HG03097 (cell line): ENCODE data around the gene BIN1.
A peak's percentile ranks its signal among the peaks of the same experiment; 100 is the strongest.
"Not testable (repeated sequence)": the region's sequence is repeated elsewhere in the genome, so short reads cannot be mapped to it uniquely, and the experiment has no call there.

Source experiments
- ATAC-seq: cut with Tn5 transposase; IDR thresholded peaks from one replicate; pipeline ENCODE4 v1.9.1; 2021; ENCODE audit not compliant: unreplicated experiment, low FRiP score

The BIN1 gene

DNA sequence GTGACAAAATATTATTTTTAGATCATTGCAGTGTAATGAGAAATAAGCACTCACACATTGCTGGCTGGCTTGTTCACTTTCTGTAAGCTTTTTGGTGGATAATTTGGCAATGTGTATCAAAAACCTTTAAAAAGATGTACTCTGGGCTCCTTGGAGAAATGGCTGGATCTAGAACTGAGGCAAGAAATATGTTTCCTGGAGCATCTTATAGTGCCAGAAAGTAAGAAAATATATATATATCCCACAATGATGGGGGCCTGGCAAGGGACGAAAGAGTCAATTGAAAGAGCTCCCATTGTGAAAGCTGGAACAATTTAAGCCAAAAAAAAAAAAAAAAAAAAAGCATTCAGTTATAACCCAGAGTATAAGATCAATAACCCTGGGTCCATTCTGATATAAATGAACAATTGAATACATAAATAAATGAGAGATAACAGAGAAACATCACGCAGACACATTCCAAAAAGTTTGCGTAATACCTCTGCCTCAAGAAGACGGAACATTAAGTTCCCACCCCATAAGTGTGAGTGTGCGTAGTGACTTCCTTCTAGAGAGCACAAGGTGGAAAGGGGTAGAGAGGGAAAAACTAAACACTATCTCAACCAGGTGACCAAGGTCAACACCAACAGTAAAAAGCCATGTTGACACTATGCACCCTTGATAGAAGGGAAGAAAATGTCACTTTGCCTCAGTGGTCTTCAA is 77.5 kb downstream of the BIN1 start:
- no peak for ATAC-seq

DNA sequence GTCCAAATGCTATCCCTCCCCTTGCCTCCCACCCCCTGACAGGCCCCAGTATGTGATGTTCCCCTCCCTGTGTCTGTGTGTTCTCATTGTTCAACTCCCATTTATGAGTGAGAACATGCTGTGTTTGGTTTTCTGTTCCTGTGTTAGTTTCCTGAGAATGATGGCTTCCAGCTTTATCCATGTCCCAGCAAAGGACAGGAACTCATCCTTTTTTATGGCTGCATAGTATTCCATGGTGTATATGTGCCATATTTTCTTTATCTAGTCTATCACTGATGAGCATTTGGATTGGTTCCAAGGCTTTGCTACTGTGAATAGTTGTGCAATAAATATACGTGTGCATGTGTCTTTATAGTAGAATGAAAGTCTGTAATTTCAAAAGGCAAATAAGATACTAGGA is 78.2 kb downstream of the BIN1 start:
- ATAC-seq: not testable (repeated sequence)

DNA sequence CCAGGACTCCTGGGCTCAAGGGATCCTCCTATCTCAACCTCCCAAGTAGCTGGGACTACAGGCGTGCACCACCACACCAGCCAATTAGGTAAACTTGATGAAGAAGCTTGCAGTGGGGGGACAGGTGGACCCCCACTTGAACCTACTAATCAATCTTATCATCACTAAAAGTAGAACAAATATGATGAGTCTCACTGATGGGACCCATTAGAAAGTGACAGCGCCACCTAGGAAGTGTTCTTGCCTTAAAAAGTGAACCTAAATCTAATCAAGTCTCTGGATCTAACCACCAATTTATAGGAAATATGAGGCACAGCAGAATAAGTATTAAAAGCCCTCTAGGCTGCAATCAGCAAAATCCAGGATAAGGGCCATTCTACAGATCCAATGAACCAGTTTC is 79.2 kb downstream of the BIN1 start:
- ATAC-seq: no peak

DNA sequence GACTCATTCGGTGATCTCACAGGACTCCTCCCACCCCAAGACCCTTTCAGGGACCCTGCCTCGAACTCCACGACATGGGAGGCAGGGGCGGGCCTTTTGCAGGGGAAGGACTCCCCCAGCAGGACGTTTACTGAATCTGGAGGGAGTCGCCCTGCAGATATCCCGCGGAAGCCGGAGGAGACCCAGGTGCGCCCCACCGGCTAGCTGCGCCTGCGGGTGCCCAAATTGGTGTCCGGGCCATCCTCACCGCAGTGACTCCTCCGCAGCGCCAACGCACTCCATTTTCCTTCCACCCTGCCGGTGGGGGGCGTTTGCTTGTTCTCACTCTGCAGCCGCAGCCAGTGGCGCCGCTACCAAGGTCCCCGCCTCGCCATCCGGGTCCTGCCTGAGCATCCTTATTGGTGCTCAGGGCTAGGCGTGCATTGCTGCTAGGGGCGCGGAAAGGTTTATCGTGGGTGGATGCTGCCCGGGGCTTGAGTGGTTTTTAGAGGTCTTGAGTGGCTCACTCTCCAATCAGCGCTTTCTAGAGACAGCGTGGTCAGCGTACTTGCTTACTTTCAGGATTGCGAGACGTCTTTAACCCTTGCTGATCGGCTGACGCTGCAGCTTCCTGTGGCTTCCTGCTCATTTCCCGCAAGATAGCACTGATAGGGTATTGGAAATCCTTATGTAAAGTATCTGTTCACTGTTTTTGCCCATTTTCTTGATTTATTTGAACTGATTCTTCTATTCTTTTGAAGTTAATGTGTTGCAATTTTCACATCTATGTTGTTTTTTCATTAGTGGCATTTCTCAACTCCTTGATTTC is 81.4 kb downstream of the BIN1 start:
- ATAC-seq: peak; percentile 92

DNA sequence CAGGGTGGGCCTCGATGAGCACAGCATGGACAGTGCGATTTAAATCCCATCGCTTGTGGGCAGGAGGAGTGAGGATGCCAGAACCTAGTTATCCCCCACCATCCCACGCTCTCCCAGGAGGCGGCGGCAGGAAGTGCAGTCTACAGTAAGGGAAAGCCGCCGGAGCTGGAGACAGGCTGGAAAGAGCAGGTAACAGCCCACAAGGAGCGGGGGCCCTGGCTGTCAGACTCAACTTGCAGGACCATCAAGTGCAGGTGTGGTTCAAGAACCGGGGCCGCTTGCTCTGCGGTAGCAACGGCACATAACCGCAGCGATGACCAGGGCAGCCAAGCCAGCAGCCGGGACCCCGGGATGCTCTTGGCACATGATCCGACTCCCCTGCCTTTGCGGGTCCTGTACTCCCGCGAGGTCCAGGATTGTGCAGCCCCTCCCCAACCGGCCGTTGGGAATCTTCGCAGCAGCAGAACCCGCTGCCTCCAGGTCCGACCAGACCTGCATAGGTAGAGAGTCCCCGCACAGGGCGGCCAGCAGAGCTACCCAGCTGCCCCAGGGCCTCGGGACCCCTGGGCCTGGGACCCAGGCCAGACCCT is 82.1 kb downstream of the BIN1 start:
- no peak for ATAC-seq

DNA sequence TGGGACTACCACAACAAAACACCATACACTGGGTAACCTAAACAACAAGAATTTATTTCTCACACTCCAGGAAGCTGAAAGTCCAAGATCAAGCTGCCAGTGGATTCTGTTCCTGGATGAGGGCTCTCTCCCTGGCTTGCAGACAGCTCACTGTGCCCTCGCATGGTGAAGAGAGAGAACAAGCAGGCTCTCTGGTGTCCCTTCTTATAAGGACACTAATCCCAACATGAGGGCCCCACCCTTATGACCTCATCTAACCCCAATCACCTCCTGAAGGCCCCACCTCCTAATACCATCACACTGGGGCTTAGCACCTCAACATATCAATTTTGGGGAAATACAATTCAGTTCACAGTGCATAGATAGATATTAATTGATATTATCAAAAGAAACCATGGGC is 83.5 kb downstream of the BIN1 start:
- no peak for ATAC-seq

DNA sequence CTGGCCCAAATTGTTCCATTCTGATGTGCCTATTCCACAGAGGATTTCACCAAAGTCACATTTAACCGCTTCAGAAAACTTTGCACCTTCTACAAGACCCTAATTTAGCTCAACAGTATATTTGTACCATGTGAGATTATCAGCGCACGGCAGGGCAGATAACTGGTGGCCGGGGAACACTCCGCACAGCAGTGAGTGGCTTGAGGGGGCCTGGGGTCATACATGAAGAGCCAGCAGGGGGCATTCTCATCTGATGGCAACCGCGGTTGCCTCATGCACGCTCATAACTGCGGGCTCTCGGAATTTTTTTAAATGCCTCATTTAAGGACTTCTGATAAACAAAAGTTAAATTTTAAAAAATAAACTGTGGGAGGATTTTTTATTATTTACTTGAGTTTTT is 84.1 kb downstream of the BIN1 start:
- ATAC-seq: no peak

DNA sequence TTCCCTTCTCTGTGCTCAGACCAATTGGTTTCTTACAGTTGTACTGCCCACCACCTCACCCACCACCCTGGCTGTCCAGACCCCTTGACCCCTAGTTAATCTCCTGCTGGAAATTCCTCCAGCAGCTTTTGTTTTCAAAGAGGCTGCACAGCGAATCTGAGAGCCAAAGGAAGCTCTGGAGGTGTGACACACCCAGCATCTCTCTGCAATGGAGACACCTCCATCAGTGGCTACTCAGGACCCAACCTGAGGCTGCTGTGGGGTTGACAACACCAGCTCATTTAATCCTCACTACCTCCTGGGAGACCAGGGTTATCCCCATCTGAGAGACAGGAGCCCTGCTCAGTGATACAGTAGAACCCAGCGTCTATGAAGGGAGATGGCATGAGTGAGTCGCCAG is 86.4 kb downstream of the BIN1 start:
- ATAC-seq: no peak

DNA sequence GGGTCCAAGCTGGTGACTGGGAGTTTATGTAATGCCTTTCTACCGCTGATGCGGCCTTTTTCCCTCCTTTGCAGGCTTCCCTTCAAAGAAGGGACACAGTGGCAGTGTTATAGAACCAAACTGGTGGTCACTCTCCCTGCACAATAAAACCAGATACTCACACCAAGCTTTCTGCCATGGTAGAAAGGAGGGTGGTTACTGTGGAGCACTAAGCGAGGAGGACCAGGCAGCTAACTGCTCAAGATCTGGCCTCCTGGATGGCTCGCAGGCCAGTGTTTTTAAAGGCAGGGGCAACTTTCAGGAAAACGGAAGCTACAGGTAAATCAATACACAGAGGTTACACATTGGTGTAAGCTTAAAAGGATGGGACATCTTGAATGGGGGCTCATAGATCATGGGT is 89.4 kb downstream of the BIN1 start:
- no peak for ATAC-seq

DNA sequence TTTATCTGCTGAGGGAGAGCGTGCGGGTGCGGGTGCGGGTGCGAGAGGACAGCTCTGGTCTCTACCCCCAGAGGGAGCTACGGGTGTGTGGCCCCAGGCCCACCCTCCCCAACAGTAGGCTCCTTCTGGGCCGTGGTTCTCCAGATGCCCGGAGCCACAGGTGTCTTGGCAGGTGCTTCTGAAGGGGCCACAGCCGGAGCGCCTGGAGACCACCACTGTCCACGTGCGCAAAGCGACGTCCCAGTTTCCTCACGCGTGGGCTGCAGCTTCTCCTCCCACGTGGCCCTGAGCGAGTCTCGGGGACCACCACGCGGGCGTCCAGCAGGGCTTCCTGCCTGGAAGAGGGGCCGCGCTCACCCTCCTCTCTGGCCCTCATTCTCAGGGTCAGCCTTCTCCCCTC is 90.6 kb downstream of the BIN1 start:
- ATAC-seq: no peak

DNA sequence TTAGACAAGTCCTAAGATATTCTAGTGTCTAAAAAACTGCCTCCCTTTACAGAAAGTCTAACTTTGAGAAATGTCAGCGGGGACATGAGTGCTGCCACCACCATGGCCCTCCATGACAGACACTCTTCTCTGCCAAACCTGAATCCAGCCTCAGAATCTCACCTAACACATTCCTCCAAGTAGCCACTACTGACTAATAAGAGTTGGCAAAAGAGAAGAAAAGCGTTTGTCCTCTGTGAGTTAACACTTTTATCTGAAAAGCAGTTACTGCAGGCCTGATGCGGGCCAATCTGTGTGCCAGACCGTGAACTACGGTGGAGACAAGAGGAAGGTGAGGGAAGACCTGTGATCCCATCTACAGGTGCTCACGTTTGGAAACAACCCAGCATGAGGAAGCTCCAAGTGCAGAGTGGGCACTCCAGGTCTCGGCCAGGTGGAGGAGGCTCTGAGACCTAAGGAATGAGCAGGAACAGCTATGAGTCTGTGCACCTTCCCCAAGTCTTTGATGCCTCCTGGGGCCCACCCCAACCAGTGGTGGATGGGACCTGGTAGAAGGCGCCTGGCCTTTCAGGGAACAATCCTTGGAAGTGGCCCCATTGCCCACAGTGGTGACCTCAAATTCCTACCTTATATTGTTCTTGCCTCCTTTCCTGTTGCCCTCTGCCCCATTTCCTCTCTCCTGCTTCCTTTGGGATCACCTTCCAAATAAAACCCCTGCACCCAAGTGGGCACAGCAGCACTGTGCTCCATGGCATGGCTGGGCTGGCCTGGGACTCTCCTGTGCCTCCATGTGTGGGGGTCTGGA is 91.6 kb downstream of the BIN1 start:
- no peak for ATAC-seq

DNA sequence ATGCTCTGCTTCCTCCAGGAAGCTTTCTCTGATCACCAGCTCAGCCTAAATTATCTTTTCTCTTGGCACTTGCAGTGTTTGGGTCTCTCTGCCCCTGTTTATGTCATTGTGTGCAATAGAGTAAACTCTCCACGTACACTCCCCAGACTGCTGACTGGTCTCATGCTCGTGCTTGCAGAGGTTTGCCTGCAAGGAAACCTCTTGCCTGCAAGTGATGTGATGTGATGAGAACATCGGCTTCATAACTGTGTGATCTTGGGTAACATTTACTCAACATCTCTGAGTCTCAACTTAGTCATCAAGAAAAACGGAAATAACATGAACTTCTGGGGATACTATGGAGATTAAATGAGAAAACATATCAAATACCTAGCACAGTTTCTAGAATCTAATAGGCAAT is 92.3 kb downstream of the BIN1 start:
- no peak for ATAC-seq

DNA sequence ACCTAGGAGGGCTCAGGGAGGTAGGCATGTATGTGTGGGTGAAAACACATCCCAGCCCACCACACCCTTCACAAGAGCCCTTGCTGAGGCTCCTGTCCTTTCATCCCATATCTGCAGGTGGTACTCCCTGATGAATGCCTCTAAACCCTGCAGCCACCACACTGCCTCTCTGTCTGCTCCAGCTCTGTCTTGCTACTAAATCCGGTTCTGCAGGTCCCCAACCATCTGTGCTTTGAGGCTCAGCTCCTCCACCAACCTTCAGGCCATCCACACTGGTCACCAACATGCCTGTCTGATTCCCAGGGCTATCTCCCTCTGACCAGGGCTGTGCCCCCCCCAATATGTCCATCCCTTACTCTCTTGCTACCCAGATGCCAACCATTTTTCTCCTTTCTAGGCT is 92.7 kb downstream of the BIN1 start:
- ATAC-seq: no peak

DNA sequence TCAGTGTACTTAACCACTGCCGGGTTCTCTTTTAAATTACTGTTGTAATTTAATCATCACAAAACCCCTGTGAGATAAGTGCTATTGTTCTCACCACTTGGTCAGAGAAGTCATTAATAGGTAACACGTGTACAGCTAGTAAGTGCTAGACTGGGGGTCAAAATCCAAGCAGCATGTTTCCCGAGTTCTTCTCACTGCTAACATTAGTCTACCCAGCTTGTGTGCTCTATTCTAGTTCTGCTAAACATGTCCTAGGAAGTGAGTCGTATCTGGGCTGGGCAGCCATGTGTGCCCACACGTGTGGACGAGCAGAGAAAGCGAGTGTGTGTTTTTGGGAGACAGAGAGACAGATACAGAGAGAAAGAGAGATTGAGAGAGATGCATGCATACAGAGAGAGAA is 94.1 kb downstream of the BIN1 start:
- no peak for ATAC-seq

DNA sequence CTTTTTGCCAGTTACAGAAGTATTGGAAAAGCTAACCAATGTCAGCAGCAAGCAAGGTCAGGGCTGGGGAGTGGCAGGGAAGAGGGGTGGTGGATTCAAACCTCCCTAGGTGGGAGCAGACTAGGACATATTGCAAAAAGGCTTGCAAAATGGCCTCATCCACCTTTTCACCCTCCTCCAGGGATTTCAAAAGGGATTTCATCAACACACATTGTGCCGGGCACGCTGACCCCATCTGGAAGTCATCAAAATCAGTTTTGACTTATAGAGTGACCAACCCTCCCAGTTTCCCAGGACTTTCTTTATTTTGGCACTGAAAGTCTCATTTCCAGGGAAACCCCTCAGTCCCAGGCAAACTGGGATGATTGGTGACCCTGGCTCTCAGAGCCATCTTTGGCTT is 94.7 kb downstream of the BIN1 start:
- no peak for ATAC-seq

DNA sequence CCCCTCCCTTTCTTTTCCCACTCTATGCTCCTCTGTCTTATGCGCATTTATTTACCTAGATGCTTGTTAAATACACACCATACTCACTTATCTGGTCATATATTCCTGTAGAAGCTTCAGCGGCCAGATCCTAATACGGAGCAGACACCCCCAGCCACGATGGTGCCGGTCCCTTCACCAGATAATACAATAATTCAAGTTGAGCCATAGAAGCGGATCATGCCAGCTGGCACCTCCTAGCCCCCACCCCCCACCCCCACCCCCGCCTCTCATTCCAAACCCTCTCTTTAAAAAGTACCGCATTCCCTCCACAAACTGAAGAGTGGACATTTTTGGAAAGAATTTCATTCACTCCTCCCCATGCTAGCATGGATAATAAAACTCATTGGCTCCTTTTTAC is 95.2 kb downstream of the BIN1 start:
- ATAC-seq: no peak

DNA sequence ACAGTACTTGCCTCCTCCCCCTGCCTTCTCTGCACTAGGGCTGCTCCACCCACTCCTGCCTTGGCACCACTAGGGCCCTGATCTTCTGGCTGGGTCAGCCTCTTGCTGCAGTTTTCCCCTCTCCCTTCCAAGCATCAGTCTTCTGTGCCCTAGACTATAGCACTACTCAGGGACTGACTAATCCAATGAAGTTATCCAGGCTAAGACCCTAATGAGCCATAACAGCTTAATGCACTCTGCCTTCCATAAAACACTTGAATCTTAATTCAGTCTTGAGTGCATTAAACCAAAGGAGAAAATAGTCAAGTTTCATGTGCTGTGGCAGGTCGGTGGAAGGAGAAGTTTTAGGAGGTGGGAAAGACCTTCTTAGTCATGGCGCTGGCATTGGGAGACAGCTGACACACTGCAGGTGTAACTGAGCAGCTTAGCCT is 95.7 kb downstream of the BIN1 start:
- ATAC-seq: no peak

DNA sequence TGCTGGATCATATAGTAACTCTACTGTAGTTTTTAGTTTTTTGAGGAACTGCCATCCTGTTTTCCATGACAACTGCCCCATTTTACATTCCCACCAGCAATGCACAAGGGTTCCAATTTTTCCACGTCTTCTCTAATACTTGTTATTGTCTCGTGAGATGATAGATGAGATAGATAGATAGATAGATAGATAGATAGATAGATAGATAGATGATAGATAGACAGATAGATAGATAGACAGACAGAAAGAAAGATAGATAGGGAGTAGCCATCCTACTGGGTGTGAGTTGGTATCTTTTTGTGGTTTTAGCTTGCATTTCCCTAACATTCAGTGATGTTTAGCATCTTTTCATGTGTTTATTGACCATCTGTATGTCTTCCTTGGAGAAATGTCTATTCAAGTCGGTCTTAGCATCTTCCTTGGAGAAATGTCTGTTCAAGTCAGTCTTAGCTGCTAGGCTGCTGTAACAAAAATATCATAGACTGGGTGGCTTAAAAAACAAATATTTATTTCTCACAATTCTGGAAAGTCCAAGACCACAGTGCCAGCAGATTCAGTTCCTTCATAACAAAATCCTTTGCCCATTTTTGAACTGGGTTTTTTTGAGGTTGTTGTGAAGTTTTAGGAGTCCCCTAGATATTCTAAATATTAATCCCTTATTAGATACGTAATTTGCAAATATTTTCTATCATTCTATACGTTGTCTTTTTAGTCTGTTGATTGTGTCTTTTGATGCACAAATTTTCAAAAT is 98.5 kb downstream of the BIN1 start:
- ATAC-seq: no peak

DNA sequence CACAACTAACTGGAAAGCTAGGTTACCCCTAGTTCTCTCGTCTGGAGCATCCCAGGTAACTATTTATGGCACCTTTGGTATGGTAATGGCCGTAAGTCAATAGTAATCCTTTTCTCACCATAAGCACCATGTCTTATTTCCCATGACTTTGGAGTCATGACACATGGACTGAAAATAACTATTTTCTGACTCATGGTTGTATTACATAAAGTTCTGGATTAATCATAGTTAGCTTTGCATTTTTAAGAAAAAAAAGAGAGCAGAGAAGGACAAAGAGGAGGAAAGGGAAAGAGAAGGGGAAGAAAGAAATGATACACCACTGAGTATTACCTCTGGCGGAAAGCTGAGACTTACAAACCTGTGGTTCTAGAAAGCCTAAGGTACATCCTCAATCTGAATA is 99.3 kb downstream of the BIN1 start:
- no peak for ATAC-seq

DNA sequence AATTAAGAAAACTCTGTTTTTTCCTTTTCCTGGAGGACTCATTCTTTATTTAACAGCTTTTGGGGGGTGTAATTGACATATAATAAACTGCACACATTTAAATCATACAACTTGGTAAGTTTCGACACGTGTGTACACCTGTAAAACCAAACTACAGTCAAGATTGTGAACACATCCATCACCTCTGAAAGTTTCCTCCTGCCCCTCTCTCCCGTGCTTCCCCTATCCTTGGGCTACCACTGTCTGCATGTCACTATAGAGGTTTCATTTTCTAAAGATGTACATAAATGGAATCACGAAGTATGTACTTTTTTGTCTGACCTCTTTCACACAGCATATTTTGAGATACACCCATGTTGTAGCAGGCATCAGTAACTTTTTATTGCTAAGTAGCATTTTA is 100.0 kb downstream of the BIN1 start:
- no peak for ATAC-seq
